Neutrophil (primary cell): ENCODE results near the gene DCLK2.
"Not testable (repeated sequence)": the region's sequence is repeated elsewhere in the genome, so short reads cannot be mapped to it uniquely, and the experiment has no call there.

ENCODE experiments used
- H3K27ac ChIP-seq: fragments of 200-600 bp; sonication (generic); 2 replicates; pipeline ENCODE4 v1.5.1; 2016; ENCODE audit warnings: mild to moderate bottlenecking, moderate library complexity
- H3K27me3 ChIP-seq: fragments of 200-600 bp; sonication (generic); 2 replicates; pipeline ENCODE4 v1.6.0; 2016; ENCODE audit warnings: mild to moderate bottlenecking
- H3K36me3 ChIP-seq: fragments of 200-600 bp; sonication (generic); 2 replicates; pipeline ENCODE4 v1.5.1; 2017
- H3K4me1 ChIP-seq, 2 experiments: fragments of 200-600 bp in 1 of 2; sonication (generic) in 1 of 2; 1 replicate in 1 of 2; 2 replicates in 1 of 2; pipeline versions ENCODE4 v1.5.1 to v1.6.1; 2013 to 2016; ENCODE audit warnings: low read depth in 1 of 2, low read length in 1 of 2, mild to moderate bottlenecking in 1 of 2, moderate library complexity in 1 of 2; ENCODE audit not compliant: control insufficient read depth in 1 of 2, insufficient read depth in 1 of 2
- H3K4me3 ChIP-seq, 2 experiments: fragments of 200-600 bp in 1 of 2; sonication (generic) in 1 of 2; 1 replicate in 1 of 2; 2 replicates in 1 of 2; pipeline ENCODE4 v1.5.1; 2013 to 2016; ENCODE audit warnings: low read depth in 1 of 2, low read length in 1 of 2, mild to moderate bottlenecking in 1 of 2, moderate library complexity in 1 of 2
- H3K9me3 ChIP-seq: fragments of 200-600 bp; sonication (generic); 2 replicates; pipeline ENCODE4 v1.5.1; 2016
- CTCF ChIP-seq: fragments of 200-600 bp; sonication (generic); IDR thresholded peaks from 2 replicates; pipeline ENCODE4 v1.5.1; 2016; ENCODE audit warnings: antibody characterized with exemption

The DCLK2 gene

GRCh38 chr4:150160473-150160872 is 82.2 kb downstream of the DCLK2 start:
- H3K36me3 ChIP-seq = no peaks in the 10 kb centered on the region
- no peaks in the 10 kb centered on the region for H3K27me3 ChIP-seq
- no peak for TF ChIP-seq CTCF
- no peak overlapping the region for H3K27ac ChIP-seq
- H3K4me3 ChIP-seq = no peak overlapping the region
- H3K9me3 ChIP-seq = no peaks in the 10 kb centered on the region
- no peaks in the 10 kb centered on the region for H3K4me1 ChIP-seq

GRCh38 chr4:150161109-150161508 is 82.9 kb downstream of the DCLK2 start:
- Histone ChIP-seq H3K27ac (no peak overlapping the region), H3K4me3 (no peak overlapping the region)
- no peak for TF ChIP-seq CTCF

GRCh38 chr4:150162020-150162419 is 83.8 kb downstream of the DCLK2 start:
- not testable (repeated sequence) for H3K27me3 ChIP-seq, H3K27ac ChIP-seq, H3K9me3 ChIP-seq, H3K36me3 ChIP-seq, H3K4me1 ChIP-seq, H3K4me3 ChIP-seq

More at GRCh38 chr4:150161109-150161508, 82.9 kb downstream of the DCLK2 start:
- no peaks in the 10 kb centered on the region for H3K9me3 ChIP-seq
- H3K4me1 ChIP-seq = no peaks in the 10 kb centered on the region
- no peaks in the 10 kb centered on the region for H3K36me3 ChIP-seq
- no peaks in the 10 kb centered on the region for H3K27me3 ChIP-seq

- Histone ChIP-seq H3K27ac (no peak overlapping the region), H3K4me1 (no peaks in the 10 kb centered on the region), H3K4me3 (no peak overlapping the region), H3K36me3 (no peaks in the 10 kb centered on the region), H3K9me3 (no peaks in the 10 kb centered on the region), H3K27me3 (no peaks in the 10 kb centered on the region)
- no peak for TF ChIP-seq CTCF
Measured at GRCh38 chr4:150164055-150164454, 85.8 kb downstream of the DCLK2 start.

GRCh38 chr4:150164956-150165629 is 86.8 kb downstream of the DCLK2 start:
- Histone ChIP-seq H3K27ac (no peak overlapping the region), H3K4me1 (no peaks in the 10 kb centered on the region), H3K36me3 (no peaks in the 10 kb centered on the region), H3K9me3 (no peaks in the 10 kb centered on the region), H3K27me3 (no peaks in the 10 kb centered on the region), H3K4me3 (no peak overlapping the region)
- TF ChIP-seq CTCF = no peak

- Histone ChIP-seq H3K4me3 (no peak overlapping the region), H3K27me3 (no peaks in the 10 kb centered on the region), H3K27ac (no peak overlapping the region), H3K9me3 (no peaks in the 10 kb centered on the region), H3K36me3 (no peaks in the 10 kb centered on the region), H3K4me1 (no peaks in the 10 kb centered on the region)
- TF ChIP-seq CTCF = no peak
Measured at GRCh38 chr4:150167054-150167453, 88.8 kb downstream of the DCLK2 start.
